ENCODE data around the gene ARMC6.

The ARMC6 gene

GRCh38 chr19:19032420-19033175 lies 805 bp upstream of the ARMC6 start:
- FAIRE-seq (no peak), DNase-seq (ENCODE audit: insufficient read length, low spot score) (peak; percentile 76)
- 0 out of 2 replicates have a peak, but pooled peaks have one; percentile 9 for TF ChIP-seq POLR2A (IDR thresholded peaks at IDR 0.05; ENCODE audit: low read depth, low read length)

GRCh38 chr19:19033176-19033425 lies 302 bp upstream of the ARMC6 start:
- TF ChIP-seq POLR2A (IDR thresholded peaks at IDR 0.05; ENCODE audit: low read depth, low read length) = no peak
- DNase-seq (ENCODE audit: insufficient read length, low spot score) (no peak), FAIRE-seq (no peak)

DNA sequence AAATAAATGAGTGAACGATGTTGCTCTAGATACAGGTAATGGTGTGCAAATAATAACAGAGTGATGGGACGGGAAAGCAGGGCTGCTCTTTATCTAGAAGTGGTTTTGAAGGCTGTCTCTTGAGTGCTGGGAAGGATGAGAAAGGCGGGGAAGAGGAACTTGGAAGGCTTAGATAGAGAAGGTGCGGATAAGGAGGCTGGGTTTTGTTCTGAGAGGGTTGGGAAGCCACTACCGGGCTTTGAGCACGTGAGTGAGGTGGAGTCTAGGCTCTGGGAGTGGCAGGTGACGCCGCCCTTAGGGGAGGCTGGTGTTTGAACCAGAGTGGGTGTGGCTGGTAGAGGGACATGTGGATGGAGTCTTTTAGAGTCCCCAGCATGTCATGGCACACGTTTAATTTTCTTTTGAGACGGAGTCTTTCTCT lies 811 bp downstream of the ARMC6 start:
- FAIRE-seq (no peak), DNase-seq (ENCODE audit: insufficient read length, low spot score) (peak; percentile 84)
- TF ChIP-seq POLR2A (IDR thresholded peaks at IDR 0.05; ENCODE audit: low read depth, low read length) = no peak

- FAIRE-seq (no peak), DNase-seq (ENCODE audit: insufficient read length, low spot score) (no peak)
- no peak for TF ChIP-seq POLR2A (IDR thresholded peaks at IDR 0.05; ENCODE audit: low read depth, low read length)
Observed at GRCh38 chr19:19039901-19040300, 6.5 kb downstream of the ARMC6 start.

GRCh38 chr19:19040417-19040816 lies 7.0 kb downstream of the ARMC6 start:
- FAIRE-seq (no peak), DNase-seq (ENCODE audit: insufficient read length, low spot score) (no peak)
- no peak for TF ChIP-seq POLR2A (IDR thresholded peaks at IDR 0.05; ENCODE audit: low read depth, low read length)

DNA sequence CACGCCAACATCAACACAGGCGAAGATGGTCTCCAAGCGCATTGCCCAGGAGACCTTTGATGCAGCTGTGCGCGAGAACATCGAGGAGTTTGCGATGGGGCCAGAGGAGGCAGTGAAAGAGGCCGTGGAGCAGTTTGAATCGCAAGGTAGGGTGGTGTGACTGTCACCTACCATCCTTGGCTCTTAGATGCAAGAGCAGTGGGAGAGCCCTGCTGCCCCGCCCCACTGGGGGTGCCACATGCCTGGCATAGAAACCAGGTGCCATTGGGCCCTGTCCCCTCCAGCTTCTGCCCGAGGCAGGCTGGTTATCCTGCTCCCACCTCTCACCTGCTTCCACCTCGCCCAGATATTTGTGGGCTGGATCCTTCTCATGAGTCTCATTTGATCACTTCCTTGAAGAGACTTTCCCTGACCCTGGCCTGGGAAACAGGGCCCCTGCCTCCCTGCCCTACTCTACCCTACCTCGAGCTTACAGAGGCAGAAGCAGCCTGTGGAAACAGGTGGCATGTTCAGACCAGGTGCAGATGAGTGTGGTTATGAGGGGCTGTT lies 9.4 kb downstream of the ARMC6 start:
- DNase-seq (ENCODE audit: insufficient read length, low spot score) (no peak), FAIRE-seq (no peak)
- no peak for TF ChIP-seq POLR2A (IDR thresholded peaks at IDR 0.05; ENCODE audit: low read depth, low read length)

DNA sequence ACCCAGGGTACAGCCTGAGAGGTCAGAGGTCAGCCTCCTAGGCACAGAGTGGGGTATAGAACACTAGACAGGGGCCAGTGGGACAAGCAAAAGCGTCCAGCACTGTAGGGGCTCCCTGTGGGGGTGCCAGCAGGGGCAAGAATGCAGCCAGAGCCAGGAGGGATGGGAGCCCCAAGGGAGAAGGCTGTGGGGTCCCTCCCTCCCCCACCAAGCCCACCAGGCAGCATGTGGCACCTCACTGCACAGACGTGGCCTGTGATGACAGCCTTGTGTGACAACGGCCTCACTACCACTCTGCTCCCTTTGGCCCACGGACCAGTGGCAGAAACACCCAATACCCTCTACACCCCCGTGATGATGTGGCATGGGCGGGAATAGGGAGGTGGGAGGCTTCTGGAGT lies 10.1 kb downstream of the ARMC6 start:
- TF ChIP-seq POLR2A (IDR thresholded peaks at IDR 0.05; ENCODE audit: low read depth, low read length) = no peak
- FAIRE-seq (no peak), DNase-seq (ENCODE audit: insufficient read length, low spot score) (no peak)

- DNase-seq (ENCODE audit: insufficient read length, low spot score) (no peak), FAIRE-seq (no peak)
- TF ChIP-seq POLR2A (IDR thresholded peaks at IDR 0.05; ENCODE audit: low read depth, low read length) = no peak
Observed at GRCh38 chr19:19043881-19044280, 10.5 kb downstream of the ARMC6 start.

DNA sequence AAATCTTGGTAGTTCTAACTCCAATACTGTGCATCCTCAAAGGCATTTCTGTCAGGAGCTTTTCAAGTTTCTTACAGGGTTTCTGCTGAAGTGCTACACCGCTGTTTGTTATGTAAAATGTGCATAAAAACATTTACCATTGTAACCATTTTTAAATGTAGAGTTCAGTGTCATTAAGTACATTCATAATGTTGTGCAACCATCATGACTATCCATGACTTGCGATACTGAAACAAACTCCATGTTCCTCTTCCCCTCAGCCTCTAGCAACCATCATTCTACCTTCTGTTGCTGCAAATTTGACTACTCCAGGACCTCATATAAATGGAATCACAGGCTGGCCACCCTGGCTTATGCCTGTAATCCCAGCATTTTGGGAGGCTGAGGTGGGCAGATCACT lies 16.0 kb downstream of the ARMC6 start:
- no peak for FAIRE-seq
- DNase-seq (ENCODE audit: insufficient read length, low spot score) = no peak
- TF ChIP-seq POLR2A (IDR thresholded peaks at IDR 0.05; ENCODE audit: low read depth, low read length) = no peak

GRCh38 chr19:19050104-19050503 lies 16.7 kb downstream of the ARMC6 start:
- no peak for TF ChIP-seq POLR2A (IDR thresholded peaks at IDR 0.05; ENCODE audit: low read depth, low read length)
- FAIRE-seq (no peak), DNase-seq (ENCODE audit: insufficient read length, low spot score) (no peak)

DNA sequence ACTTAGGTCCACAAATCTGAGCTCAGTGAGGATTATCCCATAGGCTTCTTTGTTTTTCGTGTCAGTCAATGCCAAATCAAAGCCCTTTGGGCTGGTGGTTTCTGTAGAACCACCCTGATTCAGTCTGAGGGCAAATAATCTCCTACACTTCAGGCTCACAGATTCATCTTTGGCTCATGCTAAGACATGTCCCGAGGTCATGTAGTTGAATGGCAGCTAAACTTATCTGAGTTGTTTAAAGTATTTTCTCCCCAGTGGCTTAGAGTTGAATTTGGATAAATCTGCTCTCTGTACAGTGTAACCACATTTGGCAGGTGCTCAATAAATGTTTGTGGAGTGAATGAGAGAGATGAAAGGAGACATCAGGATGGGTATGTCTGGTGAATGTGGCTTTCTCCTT lies 17.3 kb downstream of the ARMC6 start:
- no peak for TF ChIP-seq POLR2A (IDR thresholded peaks at IDR 0.05; ENCODE audit: low read depth, low read length)
- DNase-seq (ENCODE audit: insufficient read length, low spot score) (no peak), FAIRE-seq (no peak)

- DNase-seq (ENCODE audit: insufficient read length, low spot score) = no peak
- TF ChIP-seq POLR2A (IDR thresholded peaks at IDR 0.05; ENCODE audit: low read depth, low read length) = no peak
- no peak for FAIRE-seq
Observed at GRCh38 chr19:19051478-19052213, 18.2 kb downstream of the ARMC6 start.

GRCh38 chr19:19052921-19053320 lies 19.5 kb downstream of the ARMC6 start:
- FAIRE-seq = no peak
- no peak for TF ChIP-seq POLR2A (IDR thresholded peaks at IDR 0.05; ENCODE audit: low read depth, low read length)
- DNase-seq (ENCODE audit: insufficient read length, low spot score) = no peak

DNA sequence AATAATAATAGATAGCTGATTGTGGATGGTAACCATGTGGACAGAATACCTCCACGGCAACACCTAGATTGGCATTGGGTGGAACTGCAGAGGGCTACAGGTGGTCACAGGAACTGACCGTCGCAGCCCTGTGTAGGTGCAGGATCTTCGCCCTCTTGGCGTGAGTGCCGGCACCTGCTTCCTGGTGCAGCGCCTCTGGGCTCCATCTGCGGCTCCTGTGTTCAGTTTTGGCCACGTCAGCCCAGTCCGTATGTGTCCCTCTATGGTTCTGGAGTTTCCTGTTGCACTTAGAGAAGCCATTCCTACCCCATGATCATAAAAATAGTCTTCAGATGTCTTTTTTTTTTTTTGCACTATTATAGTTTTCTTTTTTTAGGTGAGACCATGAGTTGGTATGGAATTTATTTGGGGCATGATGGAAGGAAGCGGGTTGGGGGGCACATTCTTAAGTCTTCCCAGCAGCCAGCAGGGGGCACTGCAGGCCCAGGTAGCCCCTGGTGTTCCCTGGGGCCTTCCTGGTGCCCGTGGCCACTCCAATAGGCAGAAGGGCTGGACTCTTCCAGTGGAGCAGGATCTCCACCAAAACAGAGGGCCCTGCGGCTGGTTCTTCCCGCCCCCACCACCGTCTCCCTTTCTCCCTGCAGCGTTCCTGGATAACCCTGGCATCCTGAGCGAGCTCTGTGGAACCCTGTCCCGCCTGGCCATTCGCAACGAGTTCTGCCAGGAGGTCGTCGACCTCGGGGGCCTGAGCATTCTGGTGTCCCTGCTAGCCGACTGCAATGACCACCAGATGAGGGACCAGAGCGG lies 20.3 kb downstream of the ARMC6 start:
- TF ChIP-seq POLR2A (IDR thresholded peaks at IDR 0.05; ENCODE audit: low read depth, low read length) = no peak
- DNase-seq (ENCODE audit: insufficient read length, low spot score) (peak; percentile 49), FAIRE-seq (no peak)

All from H54 (cell line).